GM21360 (cell line): ENCODE measurements around the gene CAPZB.

ENCODE experiments used
- ATAC-seq: cut with Tn5 transposase; IDR thresholded peaks from one replicate; pipeline ENCODE4 v1.9.1; 2021; ENCODE audit warnings: mild to moderate bottlenecking, moderate library complexity; ENCODE audit not compliant: unreplicated experiment

Gene CAPZB

DNA sequence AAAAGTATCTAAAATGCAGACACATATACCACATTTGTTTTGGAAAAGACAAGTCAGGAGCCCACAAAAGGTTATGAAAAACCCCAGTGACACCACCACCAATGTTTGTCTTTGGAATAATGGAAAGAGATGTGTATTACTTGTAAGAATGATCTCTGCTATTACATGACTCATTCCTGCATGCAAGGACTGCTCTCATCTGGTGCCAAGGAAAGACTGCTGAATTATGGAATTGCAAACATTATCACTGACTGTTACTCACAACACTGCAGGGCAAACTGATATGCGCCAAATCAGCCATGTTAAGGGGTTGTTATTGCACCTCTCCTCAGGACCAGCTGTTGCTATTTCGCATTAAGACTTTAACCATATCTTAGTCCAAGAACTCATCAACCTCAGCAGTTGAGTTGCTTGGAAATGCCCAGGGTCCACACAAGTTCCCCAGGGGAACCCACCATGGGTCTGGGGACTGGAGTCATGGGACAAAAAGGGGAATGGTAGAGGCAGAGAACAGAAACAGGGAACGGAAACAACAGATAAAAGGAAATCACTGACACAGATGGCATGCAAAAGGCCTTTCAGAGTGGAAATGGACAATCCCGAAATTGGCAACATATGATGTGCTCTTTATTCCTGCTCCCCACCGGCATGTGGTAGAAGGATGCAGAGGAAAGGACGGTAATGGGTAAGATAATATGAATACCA, 34.4 kb downstream of the CAPZB start:
- no peak for ATAC-seq

- no peak for ATAC-seq
Observed at GRCh38 chr1:19449454-19450228, 35.7 kb downstream of the CAPZB start.

- ATAC-seq = no peak
Observed at GRCh38 chr1:19448491-19449439, 36.6 kb downstream of the CAPZB start.

GRCh38 chr1:19447550-19447949, 37.8 kb downstream of the CAPZB start:
- no peak for ATAC-seq

DNA sequence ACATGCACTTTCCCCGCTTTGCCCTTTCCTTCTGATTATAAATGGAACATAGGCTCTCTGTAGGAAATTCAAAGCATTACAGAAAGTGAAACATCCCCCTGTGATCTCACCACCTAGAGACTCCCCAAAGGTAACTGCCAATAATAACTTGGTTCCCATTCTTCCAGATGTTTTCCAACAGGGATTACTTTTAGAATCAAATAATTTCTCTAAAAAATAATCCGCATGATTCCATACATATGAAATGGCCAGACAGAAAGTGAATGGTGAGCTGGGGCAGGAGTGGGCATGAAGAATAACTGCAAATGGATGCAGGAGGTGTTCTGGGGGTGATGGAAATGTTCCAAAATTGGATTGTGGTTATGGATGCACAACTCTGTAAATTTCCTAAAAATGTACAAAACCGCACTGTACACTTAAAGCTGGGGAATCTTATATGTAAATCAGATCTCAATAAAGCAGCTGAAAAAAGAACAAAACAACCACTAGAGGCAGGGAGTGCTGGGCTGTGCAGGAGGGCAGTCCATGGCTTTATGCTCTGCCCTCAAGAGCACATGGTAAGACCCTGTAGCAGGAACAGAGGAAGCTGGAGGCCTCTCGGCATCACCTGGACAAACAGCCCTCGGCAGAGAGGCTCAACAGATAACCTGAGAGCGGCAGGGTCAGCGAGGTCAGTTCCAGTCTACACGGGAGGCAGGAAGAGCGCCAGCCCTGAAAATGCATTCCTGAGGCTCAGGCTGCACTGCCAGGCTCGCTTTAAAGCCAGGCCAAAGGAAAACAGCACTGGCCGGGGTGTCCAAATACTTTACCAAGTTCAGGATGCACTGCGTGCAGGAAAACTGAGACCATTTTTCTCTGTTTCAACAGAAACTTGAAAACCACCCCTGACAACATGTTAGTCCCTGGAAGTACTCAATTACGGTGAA, 39.7 kb downstream of the CAPZB start:
- ATAC-seq = no peak

- ATAC-seq = no peak
Observed at GRCh38 chr1:19444296-19445021, 40.9 kb downstream of the CAPZB start.

DNA sequence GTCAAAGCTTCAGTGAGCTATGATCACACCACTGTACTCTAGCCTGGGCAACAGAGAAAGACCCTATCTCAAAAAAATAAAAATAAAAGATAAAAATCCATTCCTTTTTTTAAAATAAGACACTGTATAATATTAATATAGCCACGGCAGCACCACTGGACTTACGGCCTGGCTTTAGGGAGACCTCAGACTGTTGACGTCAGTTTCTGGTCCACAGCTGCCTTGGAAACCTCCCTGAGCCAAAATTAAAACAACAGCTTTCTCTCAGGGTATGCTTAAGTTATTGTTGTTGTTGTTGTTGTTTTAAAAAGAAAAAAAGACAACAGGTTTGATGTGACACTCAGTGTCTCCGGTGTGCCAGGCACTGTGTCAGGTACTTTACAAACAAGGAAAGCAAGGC, 42.0 kb downstream of the CAPZB start:
- no peak for ATAC-seq

DNA sequence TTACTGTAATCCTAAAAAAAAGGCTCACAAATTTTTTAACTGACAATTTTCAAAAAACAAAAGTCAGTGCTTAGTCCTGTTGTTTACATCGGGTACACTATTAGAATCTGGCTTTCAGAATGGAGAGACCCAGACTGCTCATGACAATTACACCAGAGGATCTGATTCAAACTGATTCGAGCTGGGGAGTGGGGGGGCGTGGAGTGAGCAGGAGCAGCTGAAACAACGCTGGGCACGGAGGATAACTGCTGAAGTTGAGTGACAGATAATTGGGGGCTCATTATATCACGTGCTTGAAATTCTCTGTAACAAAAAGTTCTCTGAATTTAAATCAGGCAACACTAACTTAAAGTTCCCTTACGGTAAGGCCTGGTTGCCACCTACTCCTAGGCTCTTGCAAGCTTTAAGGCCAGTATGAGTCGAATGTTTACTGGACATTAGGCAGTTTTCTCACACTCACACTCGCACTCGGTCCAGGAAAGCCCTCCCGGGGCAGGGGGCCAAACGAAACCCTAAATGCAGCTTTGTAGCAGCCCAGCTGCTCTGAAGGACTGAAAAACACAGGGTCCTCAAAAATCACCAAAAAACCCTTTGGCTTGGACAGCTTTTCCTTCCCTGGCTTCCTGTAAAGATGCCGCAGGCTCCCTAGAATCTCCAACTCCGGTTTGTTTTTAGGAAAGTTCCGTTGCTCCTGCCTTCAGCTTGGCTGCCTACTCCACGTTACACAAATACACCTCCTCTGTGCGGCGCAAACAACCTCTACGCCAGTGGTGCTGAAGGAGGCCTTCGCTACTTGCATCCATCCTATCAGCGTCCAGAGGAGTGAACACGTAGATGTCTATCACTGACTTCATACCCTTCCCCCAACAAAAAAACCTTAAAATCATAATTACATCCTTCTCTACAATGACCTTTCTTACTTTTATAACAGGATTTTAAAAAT, 42.9 kb downstream of the CAPZB start:
- ATAC-seq = no peak

DNA sequence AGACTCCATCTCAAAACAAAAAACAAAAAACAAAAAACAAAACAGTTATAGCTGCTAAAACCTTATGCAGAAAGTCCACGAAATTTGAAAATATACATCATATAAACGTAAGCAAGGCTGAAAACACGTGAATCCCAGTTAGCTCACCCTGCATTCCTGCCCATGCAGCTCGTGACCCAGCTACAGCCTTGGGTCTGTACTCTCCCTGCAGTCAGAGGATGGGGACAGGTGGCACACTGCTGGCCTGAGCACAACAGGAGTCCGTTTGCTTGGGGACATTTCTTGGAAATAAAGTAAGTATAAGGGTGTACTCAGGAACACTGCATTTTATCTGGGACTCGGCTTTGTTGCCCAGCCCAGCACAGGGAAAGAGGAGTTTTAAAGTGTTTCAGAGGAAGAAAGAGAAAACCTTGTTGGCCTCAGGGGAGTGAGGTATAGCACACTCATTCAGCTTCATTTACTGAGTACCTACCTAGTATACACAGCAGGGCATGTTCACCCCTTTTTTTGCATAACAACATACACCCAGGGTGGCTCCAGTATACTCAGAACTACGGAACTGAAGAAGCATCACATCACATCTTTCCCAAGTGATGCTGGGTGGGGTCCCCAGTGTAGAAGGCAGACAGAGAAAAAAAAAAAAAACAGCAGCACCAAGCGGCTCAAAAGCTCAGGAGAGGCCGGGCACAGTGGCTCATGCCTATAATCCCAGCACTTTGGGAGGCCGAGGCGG, 44.1 kb downstream of the CAPZB start:
- ATAC-seq = no peak

GRCh38 chr1:19439464-19440171, 45.7 kb downstream of the CAPZB start:
- ATAC-seq = no peak

DNA sequence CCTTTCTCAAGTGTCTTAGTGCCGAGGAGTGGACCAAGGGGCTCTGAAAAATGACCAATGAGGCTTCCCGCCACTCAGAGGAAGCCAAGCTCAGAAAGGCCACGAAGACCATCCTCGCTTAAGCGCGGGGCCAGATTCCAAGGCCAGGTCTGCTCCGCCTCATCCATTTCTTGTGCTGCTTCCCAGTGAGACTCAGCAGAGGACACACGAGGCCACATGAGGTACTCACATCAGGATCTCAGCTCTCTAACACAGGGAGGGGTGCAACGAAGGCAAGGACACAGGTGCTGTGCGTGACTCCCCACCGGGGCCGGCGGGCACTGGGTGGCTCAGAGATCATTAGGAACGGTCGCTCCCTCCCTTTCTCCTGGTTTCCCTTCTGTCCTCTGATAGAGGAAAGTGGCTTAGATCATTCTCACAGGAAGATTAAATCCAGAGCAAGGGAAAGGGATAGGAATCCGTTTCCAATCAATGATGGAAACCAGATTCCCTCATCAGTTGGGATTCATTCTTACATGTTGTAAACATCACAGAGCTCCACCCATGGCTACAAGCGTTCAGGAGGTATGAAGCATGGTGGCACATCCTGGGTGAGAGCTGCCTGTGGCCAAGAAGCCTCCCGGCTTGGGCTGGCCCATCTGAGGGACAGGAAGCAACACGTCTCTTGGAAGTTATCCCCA, 46.7 kb downstream of the CAPZB start:
- no peak for ATAC-seq

DNA sequence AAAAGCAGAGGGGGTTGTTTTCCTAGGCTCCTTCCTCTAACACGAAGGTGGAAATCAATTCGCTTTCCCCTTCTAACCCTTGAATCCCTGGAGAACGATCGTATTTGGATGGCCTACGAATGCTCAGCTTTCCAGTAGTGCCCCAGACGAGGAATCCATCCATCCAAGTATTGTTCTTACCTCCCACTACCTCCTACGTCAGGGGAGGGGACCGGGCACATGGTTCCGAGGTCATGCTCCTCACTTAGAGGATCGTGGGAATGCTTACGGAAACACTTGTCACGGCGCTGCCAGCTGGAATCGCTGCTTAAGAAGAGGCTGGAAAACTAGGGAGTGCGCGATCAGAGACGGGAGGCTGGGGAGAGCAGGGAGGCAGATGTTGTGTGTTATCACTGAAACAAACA, 47.4 kb downstream of the CAPZB start:
- ATAC-seq = no peak

GRCh38 chr1:19436716-19437476, 48.4 kb downstream of the CAPZB start:
- ATAC-seq = no peak

GRCh38 chr1:19435851-19436455, 49.4 kb downstream of the CAPZB start:
- ATAC-seq = no peak

DNA sequence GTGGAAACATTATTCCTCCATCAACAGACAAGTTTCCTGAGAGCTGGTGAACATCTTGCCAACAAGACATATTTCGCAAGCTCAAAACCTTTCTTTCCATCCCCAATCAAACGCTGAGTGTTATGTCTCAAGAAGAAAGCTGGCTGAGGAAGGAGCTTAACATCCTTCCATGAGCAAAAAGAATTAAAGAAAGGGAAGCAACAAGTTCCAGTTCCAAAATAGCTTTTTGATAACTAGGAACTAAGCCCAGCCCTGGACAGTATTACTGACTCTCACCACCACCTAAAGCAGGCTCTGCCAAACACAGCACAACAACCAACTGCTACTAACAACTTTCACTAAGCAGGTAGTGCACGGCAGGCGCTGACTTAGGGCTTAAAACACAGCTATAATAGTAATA, 50.2 kb downstream of the CAPZB start:
- no peak for ATAC-seq

DNA sequence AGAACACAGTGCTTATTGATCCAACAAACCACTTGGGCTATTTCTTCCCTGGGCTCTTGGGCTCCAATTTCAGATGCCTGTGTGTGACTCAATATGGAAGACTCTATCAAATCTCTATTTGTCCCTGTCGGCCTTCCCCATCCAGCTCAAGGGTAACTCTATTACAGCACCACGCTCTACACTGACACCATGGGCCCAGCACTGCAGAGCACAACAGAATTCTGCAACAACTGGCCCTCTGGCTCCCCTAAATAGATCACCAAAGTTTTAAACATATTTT, 51.7 kb downstream of the CAPZB start:
- no peak for ATAC-seq
